GM12874 (cell line): ENCODE results near the gene CEL.

ENCODE experiments used
- CTCF ChIP-seq: IDR thresholded peaks from 2 replicates; pipeline ENCODE4 v1.5.1; 2011; ENCODE audit warnings: low read depth, mild to moderate bottlenecking, control low read depth, low read length, moderate library complexity; ENCODE audit not compliant: insufficient read depth

Gene CEL

GRCh38 chr9:133088146-133088750, 26.5 kb downstream of the CEL start:
- no peak for TF ChIP-seq CTCF

DNA sequence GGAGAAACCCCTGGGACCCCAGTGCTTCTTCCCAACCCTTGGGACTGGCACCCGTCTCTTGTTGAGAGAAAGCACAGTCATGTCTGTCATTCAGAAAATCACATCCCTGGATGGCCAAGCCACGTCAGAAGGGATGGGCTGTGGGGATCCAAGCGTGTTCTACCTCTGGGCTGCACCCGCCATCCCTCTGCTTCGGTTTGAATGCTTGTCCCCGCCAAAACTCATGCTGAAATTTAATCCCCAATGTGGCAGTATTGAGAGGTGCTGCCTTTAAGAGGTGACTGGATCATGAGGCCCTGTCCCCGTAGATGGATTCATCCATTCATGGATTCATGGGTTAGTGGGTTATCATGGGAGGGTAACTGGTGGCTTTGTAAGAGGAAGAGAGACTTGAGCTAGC, 27.0 kb downstream of the CEL start:
- TF ChIP-seq CTCF = no peak

- no peak for TF ChIP-seq CTCF
These were observed 27.5 kb downstream of the CEL start for GRCh38 chr9:133089271-133089671.

- no peak for TF ChIP-seq CTCF
These were observed 28.4 kb downstream of the CEL start for GRCh38 chr9:133090187-133090586.

DNA sequence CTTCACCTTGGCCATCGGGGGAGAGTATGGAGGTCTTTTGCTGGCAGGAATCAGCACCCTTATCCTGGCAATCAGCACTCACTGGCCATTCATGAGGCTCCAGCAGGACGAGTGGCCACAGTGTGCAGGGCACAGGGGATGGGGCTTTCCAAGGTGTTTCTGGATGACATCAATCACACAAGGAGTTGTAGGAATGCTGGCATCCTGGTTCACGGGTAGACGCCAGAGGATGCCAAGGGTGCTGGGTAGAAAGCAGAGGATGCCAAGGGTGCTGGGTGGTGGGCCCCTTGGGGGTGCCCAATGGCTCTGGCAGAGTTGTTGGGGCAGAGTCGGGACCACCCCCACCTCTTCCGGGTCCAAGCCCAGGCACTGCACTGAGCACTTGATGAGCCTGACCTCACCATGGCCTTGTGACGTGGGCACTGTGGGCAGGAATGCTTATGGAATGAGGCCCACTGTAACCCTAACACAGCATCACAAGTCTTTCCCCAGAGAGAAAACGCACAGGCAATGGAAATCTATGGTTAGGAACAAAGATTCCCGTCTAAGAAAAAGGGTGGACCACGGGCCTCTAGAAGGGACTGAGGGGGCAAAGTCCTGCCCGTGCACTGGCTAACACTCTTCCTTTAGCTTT, 29.1 kb downstream of the CEL start:
- TF ChIP-seq CTCF = no peak

DNA sequence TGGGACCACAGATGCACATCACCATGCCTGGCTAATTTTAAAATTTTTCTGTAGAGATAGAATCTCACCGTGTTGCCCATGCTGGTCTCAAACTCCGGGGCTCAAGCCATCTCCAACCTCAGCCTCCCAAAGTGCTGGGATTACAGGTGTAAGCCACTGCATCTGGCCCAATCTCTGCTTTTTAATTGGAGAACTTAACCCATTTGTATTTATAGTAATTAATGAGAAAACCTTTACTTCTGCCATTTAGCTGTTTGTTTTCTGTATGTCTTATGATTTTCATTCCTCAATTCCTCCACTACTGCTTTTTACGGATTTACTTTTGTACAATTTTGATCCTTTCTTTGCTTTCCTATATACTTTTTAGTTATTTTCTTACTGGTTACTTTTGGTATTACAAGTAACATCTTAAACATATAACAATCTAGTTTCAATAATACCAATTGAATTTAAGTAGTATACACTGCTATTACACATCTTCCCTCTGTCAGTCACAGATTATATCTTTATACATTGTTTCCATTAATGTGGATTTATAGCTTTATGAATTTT, 33.1 kb downstream of the CEL start:
- no peak for TF ChIP-seq CTCF

DNA sequence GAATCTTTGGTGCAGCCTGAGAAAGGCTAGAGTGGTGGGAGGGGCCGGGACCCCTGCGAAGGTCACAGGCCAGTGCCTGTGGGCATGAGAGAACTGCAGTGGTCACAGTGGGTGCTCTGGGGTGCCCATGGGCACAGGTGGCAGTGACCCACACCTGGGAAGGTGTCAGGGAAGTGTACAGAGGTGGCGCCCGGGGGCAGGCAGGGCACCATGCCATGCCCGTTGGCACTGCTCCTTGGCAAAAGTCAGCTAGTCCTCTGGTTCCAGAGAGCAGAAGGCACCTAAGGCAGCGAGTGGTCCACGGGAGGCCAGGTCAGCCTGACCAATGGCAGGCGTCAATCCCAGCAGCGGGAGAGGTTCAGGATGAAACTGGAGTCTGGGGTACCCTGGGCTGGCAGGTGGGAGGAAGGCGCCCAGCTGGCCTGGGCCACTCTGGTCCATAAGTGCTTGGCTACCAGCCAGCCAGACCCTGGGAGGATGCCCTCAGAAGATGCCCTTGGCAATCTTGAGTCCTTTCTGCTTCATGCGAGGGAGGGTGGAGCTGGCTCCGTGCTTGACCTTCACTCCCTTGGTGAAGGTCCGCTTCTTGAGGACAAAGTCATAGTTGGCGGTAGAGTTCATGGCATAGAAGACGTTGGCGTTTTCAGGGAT, 36.4 kb downstream of the CEL start:
- TF ChIP-seq CTCF = no peak
